Cardiac fibroblast (primary cell): ENCODE results near the gene MSI2.

ENCODE experiments used
- DNase-seq, 2 donors: peaks; one replicate each; pipeline versions ENCODE4 v3.0.0 to v3.0.0-alpha.2; 2010; ENCODE audit warnings: low read depth in 2 of 2
- H3K4me3 ChIP-seq, 2 donors: replicated peaks in 1 of 2; 1 replicate in 1 of 2; 2 replicates in 1 of 2; pipeline ENCODE4 v1.5.1; 2011; ENCODE audit warnings: low read depth in 2 of 2, low read length in 2 of 2, mild to moderate bottlenecking in 2 of 2, moderate library complexity in 1 of 2
- CTCF ChIP-seq: IDR thresholded peaks from one replicate; pipeline ENCODE4 v1.5.1; 2011; ENCODE audit warnings: low read depth, mild to moderate bottlenecking, low read length, inconsistent platforms

The MSI2 gene

GRCh38 chr17:57721967-57722703 lies 465.8 kb downstream of the MSI2 start:
- no peak for TF ChIP-seq CTCF
- no peak overlapping the region for H3K4me3 ChIP-seq
- DNase-seq: no peak

- DNase-seq: no peak
- H3K4me3 ChIP-seq: no peak overlapping the region
- TF ChIP-seq CTCF: no peak
Observed at GRCh38 chr17:57722704-57723043, 466.4 kb downstream of the MSI2 start.

- DNase-seq: no peak
Observed at GRCh38 chr17:57723427-57724025, 467.2 kb downstream of the MSI2 start.

GRCh38 chr17:57724026-57724728 lies 467.9 kb downstream of the MSI2 start:
- DNase-seq: no peak
- H3K4me3 ChIP-seq: no peak overlapping the region
- TF ChIP-seq CTCF: no peak

More at GRCh38 chr17:57723427-57724025, 467.2 kb downstream of the MSI2 start:
- TF ChIP-seq CTCF: no peak
- H3K4me3 ChIP-seq: no peak overlapping the region

GRCh38 chr17:57724729-57725125 lies 468.4 kb downstream of the MSI2 start:
- TF ChIP-seq CTCF: no peak
- no peak overlapping the region for H3K4me3 ChIP-seq
- DNase-seq: no peak

- no peak for DNase-seq
- no peak for TF ChIP-seq CTCF
- H3K4me3 ChIP-seq: no peak overlapping the region
Observed at GRCh38 chr17:57726213-57726790, 470.0 kb downstream of the MSI2 start.
